H1 (cell line): ENCODE results near the gene ARL6IP6. TPM values are rescaled to one million over a fixed set of nuclear protein-coding genes. Genes with fewer than 3 reads are reported as not detected.

ENCODE experiments used
- CTCF ChIA-PET: fragments of 300-600 bp; sonication (Branson Sonifier 250); formaldehyde crosslinking; loops from one replicate; lab custom pipeline; 2021; ENCODE audit not compliant: partially characterized antibody; lab: Charles Lee
- POLR2A ChIA-PET: fragments of 300-600 bp; sonication (Branson Sonifier 250); formaldehyde crosslinking; loops from one replicate; lab custom pipeline; 2021; ENCODE audit warnings: inconsistent platforms; ENCODE audit not compliant: partially characterized antibody; lab: Charles Lee
- DNase-seq, 2 experiments: peaks; one replicate each; pipeline versions ENCODE4 v3.0.0 to v3.0.0-alpha.2; 2010 to 2022; ENCODE audit warnings: low spot score in 2 of 2, low read depth in 1 of 2, mixed read lengths in 1 of 2
- FAIRE-seq: peaks from 2 replicates; lab custom pipeline; 2011; peaks lifted over from hg19 to GRCh38; lab: Jason Lieb, UNC
- H2AFZ ChIP-seq: 2 replicates; pipeline ENCODE4 v1.8.1; 2012; ENCODE audit warnings: low read length, inconsistent platforms
- H2AK5ac ChIP-seq: 2 replicates; pipeline ENCODE4 v1.6.1; 2013; ENCODE audit warnings: low read depth, low read length
- H2BK120ac ChIP-seq: replicated peaks from 2 replicates; pipeline ENCODE3; 2013; ENCODE audit warnings: low read depth, low read length, inconsistent platforms
- H2BK12ac ChIP-seq: 2 replicates; pipeline ENCODE4 v1.6.1; 2013; ENCODE audit warnings: low read depth, low read length
- H2BK15ac ChIP-seq: 2 replicates; pipeline ENCODE4 v1.6.1; 2013; ENCODE audit warnings: low read length
- H2BK20ac ChIP-seq: 2 replicates; pipeline ENCODE4 v1.6.1; 2013; ENCODE audit warnings: low read length
- H2BK5ac ChIP-seq: 2 replicates; pipeline ENCODE4 v1.6.1; 2013; ENCODE audit warnings: low read depth, low read length
- H3K14ac ChIP-seq: 2 replicates; pipeline ENCODE4 v1.6.1; 2013; ENCODE audit warnings: inconsistent platforms; ENCODE audit not compliant: insufficient read length
- H3K18ac ChIP-seq: 2 replicates; pipeline ENCODE4 v1.6.1; 2013; ENCODE audit warnings: low read length; ENCODE audit errors: extremely low read depth
- H3K23ac ChIP-seq: 2 replicates; pipeline ENCODE4 v1.6.1; 2013; ENCODE audit warnings: inconsistent platforms; ENCODE audit not compliant: insufficient read length
- H3K23me2 ChIP-seq: 2 replicates; pipeline ENCODE4 v1.6.1; 2013; ENCODE audit warnings: low read depth, low read length
- H3K27ac ChIP-seq: 2 replicates; pipeline ENCODE4 v1.6.1; 2011; ENCODE audit warnings: low read depth, low read length, inconsistent platforms
- H3K27me3 ChIP-seq, 4 experiments: replicated peaks in 1 of 4; 1 replicate in 1 of 4; 2 replicates in 3 of 4; pipeline versions ENCODE4 v1.6.1 to v1.8.1; 2011 to 2013; ENCODE audit warnings: low read length in 3 of 4, mild to moderate bottlenecking in 3 of 4, inconsistent platforms in 2 of 4, mixed read lengths in 2 of 4, moderate library complexity in 1 of 4; ENCODE audit not compliant: control insufficient read depth in 3 of 4, insufficient read depth in 3 of 4; ENCODE audit errors: extremely low read depth in 1 of 4
- H3K36me3 ChIP-seq, 4 experiments: 2 replicates each; pipeline versions ENCODE4 v1.6.1 to v1.8.1; 2011 to 2013; ENCODE audit warnings: mild to moderate bottlenecking in 4 of 4, low read length in 3 of 4, moderate library complexity in 2 of 4, control low read depth in 1 of 4, inconsistent platforms in 1 of 4; ENCODE audit not compliant: insufficient read depth in 4 of 4, control insufficient read depth in 2 of 4
- H3K4ac ChIP-seq: replicated peaks from 2 replicates; pipeline ENCODE3; 2013; ENCODE audit warnings: low read length, low read depth, mixed read lengths, inconsistent platforms; ENCODE audit not compliant: insufficient read length
- H3K4me1 ChIP-seq, 4 experiments: replicated peaks in 1 of 4; 1 replicate in 1 of 4; 2 replicates in 3 of 4; pipeline versions ENCODE4 v1.6.1 to v1.8.1; 2011 to 2013; ENCODE audit warnings: low read length in 3 of 4, inconsistent platforms in 2 of 4, mixed read lengths in 1 of 4; ENCODE audit not compliant: insufficient read depth in 4 of 4, control insufficient read depth in 3 of 4
- H3K4me2 ChIP-seq, 2 experiments: 2 replicates each; pipeline versions ENCODE4 v1.6.1 to v1.8.1; 2011 to 2013; ENCODE audit warnings: low read depth in 2 of 2, low read length in 2 of 2, control low read depth in 1 of 2, inconsistent platforms in 1 of 2, mild to moderate bottlenecking in 1 of 2; ENCODE audit not compliant: insufficient read depth in 1 of 2
- H3K4me3 ChIP-seq, 4 experiments: fragments of 200-600, 300-600 bp in 1 of 4; sonication (generic), shearing (Covaris generic), sonication (Bioruptor Twin) in 1 of 4; 2 replicates each; pipeline versions ENCODE4 v1.5.1 to v1.8.1; 2011 to 2016; ENCODE audit warnings: low read length in 4 of 4, low read depth in 3 of 4, control low read depth in 2 of 4, inconsistent platforms in 2 of 4, mild to moderate bottlenecking in 2 of 4, mixed read lengths in 1 of 4, moderate library complexity in 1 of 4; ENCODE audit not compliant: insufficient read depth in 2 of 4; ENCODE audit errors: extremely low read depth in 1 of 4
- H3K56ac ChIP-seq: replicated peaks from 2 replicates; pipeline ENCODE3; 2013; ENCODE audit warnings: low read depth, mild to moderate bottlenecking, mixed read lengths, low read length, inconsistent platforms; ENCODE audit not compliant: insufficient read length
- H3K79me1 ChIP-seq: 2 replicates; pipeline ENCODE4 v1.6.1; 2013; ENCODE audit warnings: low read depth, low read length, control low read depth
- H3K79me2 ChIP-seq, 2 experiments: 2 replicates each; pipeline versions ENCODE4 v1.6.1 to v1.8.1; 2012 to 2013; ENCODE audit warnings: low read length in 2 of 2, mild to moderate bottlenecking in 2 of 2, inconsistent platforms in 1 of 2; ENCODE audit not compliant: insufficient read depth in 2 of 2, control insufficient read depth in 1 of 2
- H3K9ac ChIP-seq, 4 experiments: replicated peaks in 1 of 4; 1 replicate in 1 of 4; 2 replicates in 3 of 4; pipeline versions ENCODE4 v1.6.1 to v1.8.1; 2011 to 2013; ENCODE audit warnings: low read depth in 3 of 4, low read length in 3 of 4, control low read depth in 2 of 4, mild to moderate bottlenecking in 2 of 4, moderate library complexity in 2 of 4, inconsistent platforms in 1 of 4; ENCODE audit errors: extremely low read depth in 1 of 4
- H3K9me3 ChIP-seq, 2 experiments: 2 replicates each; pipeline versions ENCODE4 v1.6.1 to v1.8.1; 2012 to 2013; ENCODE audit warnings: mild to moderate bottlenecking in 2 of 2, moderate library complexity in 2 of 2, control low read depth in 1 of 2, inconsistent platforms in 1 of 2, low read depth in 1 of 2, low read length in 1 of 2, mixed read lengths in 1 of 2; ENCODE audit not compliant: insufficient read depth in 2 of 2
- H4K20me1 ChIP-seq, 2 experiments: replicated peaks in 1 of 2; 2 replicates each; pipeline versions ENCODE3 to v1.8.1; 2011 to 2013; ENCODE audit warnings: inconsistent platforms in 2 of 2, low read length in 2 of 2, mild to moderate bottlenecking in 1 of 2; ENCODE audit not compliant: insufficient read depth in 2 of 2, control insufficient read depth in 1 of 2
- H4K5ac ChIP-seq: 2 replicates; pipeline ENCODE4 v1.6.1; 2013; ENCODE audit warnings: low read length, low read depth, mixed read lengths, inconsistent platforms; ENCODE audit not compliant: insufficient read length
- H4K8ac ChIP-seq: 2 replicates; pipeline ENCODE4 v1.8.0; 2013; ENCODE audit warnings: mild to moderate bottlenecking, moderate library complexity, low read length, inconsistent platforms; ENCODE audit not compliant: insufficient read depth; ENCODE audit errors: extremely low read depth
- H4K91ac ChIP-seq: replicated peaks from 2 replicates; pipeline ENCODE3; 2013; ENCODE audit warnings: low read length, mixed read lengths, inconsistent platforms; ENCODE audit not compliant: insufficient read length
- HDAC2 ChIP-seq, 2 experiments: fragments of 300-600 bp in 1 of 2; sonication (generic) in 1 of 2; IDR thresholded peaks; 2 replicates each; pipeline ENCODE4 v1.6.1; 2011 to 2012; ENCODE audit warnings: low read depth in 2 of 2, low read length in 2 of 2, mild to moderate bottlenecking in 2 of 2, moderate library complexity in 2 of 2, borderline replicate concordance in 1 of 2, inconsistent platforms in 1 of 2
- NRF1 ChIP-seq: IDR thresholded peaks from 2 replicates; pipeline ENCODE4 v1.6.1; 2011; ENCODE audit warnings: mild to moderate bottlenecking, low read depth, low read length, improper control_type of control experiment
- WGBS, 2 experiments: shearing (Covaris generic) in 1 of 2; methylation state at CpG; one replicate each; pipeline versions ENCODE4 v1.1.6 to v1.1.7; 2013 to 2015; ENCODE audit warnings: low lambda C conversion rate in 2 of 2, mixed read lengths in 2 of 2, inconsistent platforms in 1 of 2, low coverage in 1 of 2, missing lambda C conversion rate in 1 of 2; ENCODE audit not compliant: insufficient replicate concordance in 2 of 2, insufficient coverage in 1 of 2, insufficient read length in 1 of 2; ENCODE audit errors: extremely low coverage in 1 of 2, missing lambda C conversion rate in 1 of 2; 5-methylcytosine and 5-hydroxymethylcytosine counted together
- polyA plus RNA-seq, 7 experiments: library from polyadenylated mRNA; depleted of rRNA in 3 of 7; stranded (reverse) in 5 of 7; unstranded in 2 of 7; fragments of >200 nt in 5 of 7; fragments of 200-250 nt in 2 of 7; gene quantifications; 1 replicate in 5 of 7; 2 replicates in 1 of 7; 4 replicates in 1 of 7; pipeline versions ENCODE4 v1.2.1 to v1.2.3, GENCODE V29; 2011 to 2013; ENCODE audit warnings: missing spikeins in 2 of 7, mixed read lengths in 2 of 7
- total RNA-seq: library from RNA; stranded (reverse); fragmentation: NEBNext Ultra II Directional; extraction: Animal tissue kit (Norgen Biotek cat#: 25700); gene quantifications from 2 replicates; pipeline ENCODE4 v1.2.1, GENCODE V29; 2021

Gene ARL6IP6
- total and polyA plus RNA-seq, 2 of the 8 experiments (the other 6 are each of a cell fraction or from before 2014, with no cell fraction given), result 47.3 to 92.9 TPM

GRCh38 chr2:152796941-152797340, 78.5 kb downstream of the ARL6IP6 start:
- no peak for DNase-seq
- H3K36me3 ChIP-seq, result no peaks in the 10 kb centered on the region; a peak in 1 of 8 replicates
- H4K20me1 ChIP-seq, result no peaks in the 10 kb centered on the region
- H2BK5ac ChIP-seq, result no peak overlapping the region
- no peak overlapping the region for H4K5ac ChIP-seq
- H2AK5ac ChIP-seq, result no peak overlapping the region
- no peaks in the 10 kb centered on the region for H3K4me1 ChIP-seq
- H4K8ac ChIP-seq, result no peak overlapping the region
- no peak overlapping the region for H3K27ac ChIP-seq
- no peak overlapping the region for H3K56ac ChIP-seq
- no peak overlapping the region for H3K18ac ChIP-seq
- no peak overlapping the region for H2BK15ac ChIP-seq
- H2BK12ac ChIP-seq, result no peak overlapping the region
- H3K79me1 ChIP-seq, result no peaks in the 10 kb centered on the region
- H3K14ac ChIP-seq, result no peak overlapping the region
- H3K79me2 ChIP-seq, result no peaks in the 10 kb centered on the region
- H3K4ac ChIP-seq, result no peak overlapping the region
- no peak overlapping the region for H4K91ac ChIP-seq
- no peak overlapping the region for H2AFZ ChIP-seq
- no peak for FAIRE-seq
- POLR2A ChIA-PET, result no interaction called here
- H2BK120ac ChIP-seq, result no peak overlapping the region
- no peaks in the 10 kb centered on the region for H3K27me3 ChIP-seq
- no peak overlapping the region for H3K4me3 ChIP-seq
- no peaks in the 10 kb centered on the region; a peak in 1 of 4 replicates for H3K9me3 ChIP-seq
- no peak overlapping the region for H3K23ac ChIP-seq
- H3K9ac ChIP-seq, result no peak overlapping the region
- WGBS, 2 experiments, result 81% methylated on average over 1 of the region's 1 CpG; no CpG with 5 or more reads in 1 of the 2 experiments
- CTCF ChIA-PET, result interaction anchor here (0.6 kb wide), 1 partner anchor 11 kb away, joined by 4 read pairs; no protein-coding TSS in a partner anchor
- H2BK20ac ChIP-seq, result no peak overlapping the region
- H3K4me2 ChIP-seq, result no peak overlapping the region
- no peaks in the 10 kb centered on the region for H3K23me2 ChIP-seq
- TF ChIP-seq NRF1 (no peak), HDAC2 (IDR thresholded peaks at IDR 0.05; ENCODE audit: borderline replicate concordance in 1 of 2, low read depth in 2 of 2, low read length in 2 of 2) (no peak)
